ENCODE results near the gene MRPL23. TPM values are rescaled to one million over a fixed set of nuclear protein-coding genes. Genes with fewer than 3 reads are reported as not detected.

MRPL23 gene
- total RNA-seq, 1 experiment from 2014 or later = 76.3 TPM

DNA sequence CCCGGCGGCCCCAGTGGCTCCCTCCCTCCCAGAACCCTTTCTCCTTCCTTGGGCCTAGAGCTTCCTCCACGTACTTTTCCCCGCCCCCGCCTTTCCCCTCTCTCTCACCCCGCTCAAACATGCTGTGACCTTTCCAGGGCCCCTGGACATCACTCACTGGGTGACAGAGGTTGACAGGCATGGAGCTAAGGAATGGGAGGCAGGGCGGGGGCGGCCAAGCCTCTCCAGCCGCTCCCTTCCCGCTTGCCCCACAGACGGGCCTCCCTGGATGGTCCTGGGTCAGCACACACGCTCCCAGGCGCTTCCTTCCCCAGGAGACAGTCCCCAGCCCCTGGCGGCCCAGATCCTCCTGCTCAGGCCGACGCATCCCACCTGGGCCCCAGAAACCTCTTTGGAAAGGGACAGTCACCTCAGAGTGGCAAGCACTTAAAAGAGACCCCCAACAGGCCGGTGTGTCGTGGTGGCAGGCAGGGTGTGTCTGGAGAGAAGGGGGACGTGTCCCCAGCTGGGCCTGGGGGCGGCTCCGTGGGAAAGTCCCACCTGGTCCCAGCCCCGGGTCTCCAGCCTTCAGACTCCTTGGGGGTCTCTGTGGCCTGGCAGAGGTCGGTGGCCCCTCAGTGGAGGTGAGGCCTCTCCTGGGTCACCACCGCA is 41.7 kb downstream of the MRPL23 start:
- Histone ChIP-seq H4K20me1 (ENCODE audit: insufficient read depth) (no peaks in the 10 kb centered on the region), H3K79me2 (ENCODE audit: low read depth) (no peaks in the 10 kb centered on the region), H3K9me3 (ENCODE audit: insufficient read depth, low read depth) (no peaks in the 10 kb centered on the region), H3K27me3 (ENCODE audit: insufficient read depth, low read depth) (no peaks in the 10 kb centered on the region), H3K4me2 (no peak overlapping the region), H3K36me3 (ENCODE audit: low read depth) (no peaks in the 10 kb centered on the region), H3F3A (ENCODE audit: insufficient read depth, low read depth) (no peaks in the 10 kb centered on the region), H3K27ac (no peak overlapping the region), H3K4me3 (no peak overlapping the region), H3K4me1 (replicated peaks; ENCODE audit: insufficient read depth) (no peaks in the 10 kb centered on the region), H3K9me2 (ENCODE audit: insufficient read depth) (no peaks in the 10 kb centered on the region), H2AFZ (no peak overlapping the region)
- ChIA-PET POLR2A (ENCODE audit: unreplicated experiment) (no interaction called here), CTCF (interaction anchor here (0.7 kb wide), 1 partner anchor 34 kb away, joined by 8 read pairs; no protein-coding TSS in a partner anchor)
- DNase-seq = peak; percentile 0 to 32
- no peak for TF ChIP-seq EZH2 (IDR thresholded peaks at IDR 0.05; ENCODE audit: low read depth)
- no peak for TF ChIP-seq CTCF (conservative IDR thresholded peaks at IDR 0.05)
- BruUV-seq (replicated peaks) = TSS peak; percentile 41
- intact Hi-C loops (cut with micrococcal nuclease; ENCODE audit: unreplicated experiment) = no loop called here

DNA sequence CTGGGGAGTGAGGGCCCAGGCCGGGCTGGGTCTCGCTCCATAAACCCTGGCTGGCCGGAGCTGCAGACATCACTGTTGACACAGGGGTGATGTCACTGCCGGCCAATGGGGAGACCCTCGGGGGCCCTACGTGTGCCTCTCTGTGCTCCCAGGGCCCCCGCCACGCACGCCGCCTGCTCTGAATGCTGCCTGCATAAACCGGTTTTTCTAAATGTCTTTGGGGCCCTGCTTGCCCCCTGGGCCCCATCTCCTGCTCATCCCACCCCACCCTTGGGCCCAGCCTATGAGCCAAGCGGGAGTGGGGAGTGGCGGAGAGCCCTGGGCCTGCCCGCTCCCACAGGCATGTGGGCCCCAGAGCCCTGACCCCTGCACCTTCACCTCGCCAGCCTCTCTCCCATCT is 42.8 kb downstream of the MRPL23 start:
- Histone ChIP-seq H3K27me3 (ENCODE audit: insufficient read depth, low read depth) (no peaks in the 10 kb centered on the region), H3K4me1 (replicated peaks; ENCODE audit: insufficient read depth) (no peaks in the 10 kb centered on the region), H3K9me2 (ENCODE audit: insufficient read depth) (no peaks in the 10 kb centered on the region), H3K9me3 (ENCODE audit: insufficient read depth, low read depth) (no peaks in the 10 kb centered on the region), H3K36me3 (ENCODE audit: low read depth) (no peaks in the 10 kb centered on the region), H3K4me3 (no peak overlapping the region), H3K27ac (no peak overlapping the region), H3F3A (ENCODE audit: insufficient read depth, low read depth) (no peaks in the 10 kb centered on the region), H4K20me1 (ENCODE audit: insufficient read depth) (no peaks in the 10 kb centered on the region), H3K79me2 (ENCODE audit: low read depth) (no peaks in the 10 kb centered on the region), H2AFZ (no peak overlapping the region), H3K4me2 (no peak overlapping the region)
- no TSS peak for BruUV-seq (replicated peaks)
- no peak for DNase-seq
- TF ChIP-seq CTCF (conservative IDR thresholded peaks at IDR 0.05) (no peak), EZH2 (IDR thresholded peaks at IDR 0.05; ENCODE audit: low read depth) (no peak)
- intact Hi-C loops (cut with micrococcal nuclease; ENCODE audit: unreplicated experiment) = no loop called here
- CTCF ChIA-PET = no interaction called here
- POLR2A ChIA-PET (ENCODE audit: unreplicated experiment) = no interaction called here

- intact Hi-C loops (cut with micrococcal nuclease; ENCODE audit: unreplicated experiment) = no loop called here
- Histone ChIP-seq H3K79me2 (ENCODE audit: low read depth) (no peaks in the 10 kb centered on the region), H3K4me1 (replicated peaks; ENCODE audit: insufficient read depth) (no peaks in the 10 kb centered on the region), H3F3A (ENCODE audit: insufficient read depth, low read depth) (no peaks in the 10 kb centered on the region), H4K20me1 (ENCODE audit: insufficient read depth) (no peaks in the 10 kb centered on the region), H3K4me2 (no peak overlapping the region), H3K9me2 (ENCODE audit: insufficient read depth) (no peaks in the 10 kb centered on the region), H3K27ac (no peak overlapping the region), H3K9me3 (ENCODE audit: insufficient read depth, low read depth) (no peaks in the 10 kb centered on the region), H3K27me3 (ENCODE audit: insufficient read depth, low read depth) (no peaks in the 10 kb centered on the region), H3K4me3 (no peak overlapping the region), H2AFZ (no peak overlapping the region), H3K36me3 (ENCODE audit: low read depth) (no peaks in the 10 kb centered on the region)
- BruUV-seq (replicated peaks) = no TSS peak
- ChIA-PET POLR2A (ENCODE audit: unreplicated experiment) (no interaction called here), CTCF (interaction anchor here (0.6 to 0.7 kb wide), 2 partner anchors 158 to 338 kb away, joined by 3 to 8 read pairs; no protein-coding TSS in a partner anchor)
- TF ChIP-seq CTCF (conservative IDR thresholded peaks at IDR 0.05) = no peak
- TF ChIP-seq EZH2 (IDR thresholded peaks at IDR 0.05; ENCODE audit: low read depth) = no peak
- DNase-seq = no peak
Measured at GRCh38 chr11:1990872-1991578, 43.9 kb downstream of the MRPL23 start.
